Suprapubic skin (tissue), 4 donors: ENCODE results near the gene ANAPC1. TPM values are rescaled to one million over a fixed set of nuclear protein-coding genes. Genes with fewer than 3 reads are reported as not detected.
A peak's percentile ranks its signal among the peaks of the same experiment; 100 is the strongest.
"Not testable (repeated sequence)": the region's sequence is repeated elsewhere in the genome, so short reads cannot be mapped to it uniquely, and the experiment has no call there.

Experiments
- DNase-seq, 2 donors: peaks; one replicate each; pipeline ENCODE4 v3.0.0-alpha.2; 2019; ENCODE audit warnings: low spot score in 2 of 2
- H3K27ac ChIP-seq: fragments of 200-600 bp; sonication (generic); one replicate; pipeline ENCODE4 v1.5.1; 2019
- H3K27me3 ChIP-seq: fragments of 200-600 bp; sonication (generic); one replicate; pipeline ENCODE4 v1.5.1; 2019
- H3K36me3 ChIP-seq: fragments of 200-600 bp; sonication (generic); one replicate; pipeline ENCODE4 v1.5.1; 2019
- H3K4me1 ChIP-seq: fragments of 200-600 bp; sonication (generic); one replicate; pipeline ENCODE4 v1.5.1; 2019
- H3K4me3 ChIP-seq: fragments of 200-600 bp; sonication (generic); one replicate; pipeline ENCODE4 v1.5.1; 2019; ENCODE audit warnings: mild to moderate bottlenecking
- H3K9me3 ChIP-seq: fragments of 200-600 bp; sonication (generic); one replicate; pipeline ENCODE4 v1.5.1; 2019
- WGBS: methylation state at CpG from one replicate; pipeline ENCODE4 v1.1.5; 2018; 5-methylcytosine and 5-hydroxymethylcytosine counted together
- total RNA-seq, 4 donors: library from RNA; depleted of rRNA; stranded (reverse); fragments of >200 nt; gene quantifications; one replicate each; pipeline ENCODE4 v1.1.0, GENCODE V29; 2016
- TF ChIP-seq, protein P1 (sequence below), 2 donors: fragments of 200-600 bp in 1 of 2; fragments of 450-650 bp in 1 of 2; sonication (generic) in 1 of 2; IDR thresholded peaks; one replicate each; pipeline ENCODE4 v1.5.1; 2016 to 2019; ENCODE audit warnings: antibody characterized with exemption in 2 of 2, mild to moderate bottlenecking in 1 of 2, moderate library complexity in 1 of 2

Gene ANAPC1
- total RNA-seq, 4 donors from 2014 or later = 35.9 to 101 (median 39.5) TPM

DNA sequence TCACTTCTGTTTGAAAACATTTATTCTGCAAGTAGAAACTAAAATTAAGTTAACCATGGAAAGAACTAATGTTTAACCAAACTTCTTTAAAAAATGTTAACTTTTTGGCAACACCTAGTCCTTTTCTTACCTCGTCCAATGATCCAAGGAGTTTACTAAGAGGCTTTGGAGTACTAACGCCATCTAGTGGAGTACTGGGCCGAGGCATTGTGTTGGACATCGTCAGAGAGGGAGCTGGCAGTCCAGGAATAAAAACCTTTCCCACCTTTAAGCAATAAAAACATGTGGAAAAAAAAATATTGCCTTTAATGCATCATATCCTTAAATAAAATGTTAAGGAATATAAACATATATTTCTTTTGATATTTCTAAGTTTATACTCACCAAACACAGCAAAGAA is 33.3 kb downstream of the ANAPC1 start:
- not testable (repeated sequence) for H3K4me3 ChIP-seq, DNase-seq
- peaks cover 15% of the 10 kb centered on the region for H3K36me3 ChIP-seq

DNA sequence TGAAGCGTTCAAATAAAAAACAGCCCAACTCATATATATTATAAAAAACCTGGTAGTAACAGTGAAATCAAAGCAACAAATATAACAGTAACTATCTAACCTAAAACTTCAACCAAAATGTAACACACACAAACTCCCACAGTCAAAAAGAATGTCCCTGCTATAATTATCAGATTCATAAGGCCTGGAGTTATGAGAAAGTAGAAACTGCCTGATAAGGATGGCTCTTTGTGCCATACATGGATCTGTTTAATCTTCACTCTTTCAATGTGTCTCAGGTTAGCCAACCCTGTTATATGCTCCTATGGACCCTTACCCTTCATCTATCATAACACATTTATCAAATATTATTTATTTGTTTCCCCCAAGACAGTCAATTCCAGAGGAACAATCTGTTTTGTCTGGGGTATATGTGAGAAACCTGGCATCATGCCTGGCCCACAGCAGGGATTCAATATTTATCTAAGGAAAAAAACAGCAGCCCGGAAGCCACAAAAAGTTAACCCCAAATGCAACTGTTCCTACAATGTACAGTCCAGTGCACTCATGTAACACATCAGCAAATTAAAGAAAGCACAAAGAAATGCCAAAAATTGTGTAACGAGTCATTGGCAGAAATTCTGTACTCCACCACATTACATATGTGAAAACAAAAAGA is 44.2 kb downstream of the ANAPC1 start:
- not testable (repeated sequence) for DNase-seq
- WGBS = 60% methylated on average over 3 of the region's 3 CpGs
- H3K36me3 ChIP-seq = peaks cover 16% of the 10 kb centered on the region

More for the DNA sequence above, 33.3 kb downstream of the ANAPC1 start:
- not testable (repeated sequence) for H3K9me3 ChIP-seq, H3K27ac ChIP-seq, H3K4me1 ChIP-seq, H3K27me3 ChIP-seq
- WGBS = 15% methylated on average over 4 of the region's 4 CpGs
- TF ChIP-seq, protein P1, sequence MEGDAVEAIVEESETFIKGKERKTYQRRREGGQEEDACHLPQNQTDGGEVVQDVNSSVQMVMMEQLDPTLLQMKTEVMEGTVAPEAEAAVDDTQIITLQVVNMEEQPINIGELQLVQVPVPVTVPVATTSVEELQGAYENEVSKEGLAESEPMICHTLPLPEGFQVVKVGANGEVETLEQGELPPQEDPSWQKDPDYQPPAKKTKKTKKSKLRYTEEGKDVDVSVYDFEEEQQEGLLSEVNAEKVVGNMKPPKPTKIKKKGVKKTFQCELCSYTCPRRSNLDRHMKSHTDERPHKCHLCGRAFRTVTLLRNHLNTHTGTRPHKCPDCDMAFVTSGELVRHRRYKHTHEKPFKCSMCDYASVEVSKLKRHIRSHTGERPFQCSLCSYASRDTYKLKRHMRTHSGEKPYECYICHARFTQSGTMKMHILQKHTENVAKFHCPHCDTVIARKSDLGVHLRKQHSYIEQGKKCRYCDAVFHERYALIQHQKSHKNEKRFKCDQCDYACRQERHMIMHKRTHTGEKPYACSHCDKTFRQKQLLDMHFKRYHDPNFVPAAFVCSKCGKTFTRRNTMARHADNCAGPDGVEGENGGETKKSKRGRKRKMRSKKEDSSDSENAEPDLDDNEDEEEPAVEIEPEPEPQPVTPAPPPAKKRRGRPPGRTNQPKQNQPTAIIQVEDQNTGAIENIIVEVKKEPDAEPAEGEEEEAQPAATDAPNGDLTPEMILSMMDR (IDR thresholded peaks at IDR 0.05) = peak in 1 of 2 donors; percentile 41

DNA sequence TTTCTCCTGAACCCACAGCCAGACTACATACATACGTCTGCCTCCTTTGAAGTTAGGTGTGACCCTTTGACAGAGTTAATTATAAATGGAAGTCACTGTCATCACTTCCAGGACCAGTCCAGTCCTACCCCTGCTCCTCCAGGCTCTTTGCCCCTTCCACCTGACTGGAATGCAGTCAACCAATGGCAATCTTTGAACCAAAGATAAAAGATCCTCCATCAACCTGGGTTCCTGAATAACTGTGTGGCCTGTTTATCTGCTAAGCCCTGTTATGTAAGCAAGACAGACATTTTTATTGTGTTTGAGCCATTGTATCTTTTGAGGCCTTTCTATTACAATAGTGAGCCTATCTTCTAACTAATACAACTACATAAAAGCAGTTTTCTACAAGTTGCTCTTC is 45.0 kb downstream of the ANAPC1 start:
- H3K27ac ChIP-seq = not testable (repeated sequence)
- WGBS = 86% methylated on average over 1 of the region's 1 CpG

More for the DNA sequence above, 44.2 kb downstream of the ANAPC1 start:
- H3K4me3 ChIP-seq, H3K4me1 ChIP-seq, H3K9me3 ChIP-seq, H3K27me3 ChIP-seq, H3K27ac ChIP-seq: not testable (repeated sequence)

DNA sequence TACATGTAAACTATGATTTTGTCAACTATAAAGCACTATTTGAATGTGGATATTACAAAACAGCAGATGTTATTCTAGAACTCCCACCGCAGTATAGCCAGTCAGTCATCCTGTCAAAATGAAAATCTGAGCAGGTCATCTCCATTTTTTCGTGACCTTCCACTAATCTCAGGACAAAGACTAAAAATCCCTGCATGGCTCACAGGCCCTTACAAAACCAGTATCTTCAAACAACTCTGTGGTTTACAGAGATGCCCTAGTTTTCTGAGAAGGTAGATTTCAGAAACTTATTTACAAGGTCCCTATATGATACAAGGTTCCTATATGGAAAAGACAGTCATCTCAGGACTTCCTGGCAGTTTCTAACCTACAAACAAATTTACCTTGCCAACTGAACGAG is 49.8 kb downstream of the ANAPC1 start:
- H3K27me3 ChIP-seq, H3K27ac ChIP-seq, H3K4me1 ChIP-seq, H3K9me3 ChIP-seq, DNase-seq, H3K4me3 ChIP-seq: not testable (repeated sequence)
- 91% methylated on average over 3 of the region's 3 CpGs for WGBS
- peaks cover 30% of the 10 kb centered on the region for H3K36me3 ChIP-seq

More for the DNA sequence above, 45.0 kb downstream of the ANAPC1 start:
- peaks cover 18% of the 10 kb centered on the region for H3K36me3 ChIP-seq
- not testable (repeated sequence) for H3K4me3 ChIP-seq, H3K27me3 ChIP-seq, H3K9me3 ChIP-seq, H3K4me1 ChIP-seq, DNase-seq

DNA sequence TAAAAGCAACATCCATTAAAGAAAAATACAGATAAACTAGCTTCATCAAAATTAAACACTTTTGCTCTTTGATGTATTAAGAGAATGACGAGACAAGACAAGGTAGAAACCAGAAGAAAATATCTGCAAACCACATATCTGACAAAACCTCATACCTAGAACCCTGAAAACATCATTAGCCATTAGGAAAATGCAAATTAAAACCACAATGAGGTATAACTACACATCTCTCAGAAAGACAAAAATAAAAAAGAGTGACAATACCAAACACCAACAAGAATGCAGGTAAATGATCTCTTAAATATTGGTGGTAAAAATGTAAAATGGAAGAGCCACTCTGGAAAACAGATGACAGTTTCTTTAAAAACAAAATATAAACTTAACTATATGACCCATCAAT is 53.5 kb downstream of the ANAPC1 start:
- not testable (repeated sequence) for H3K9me3 ChIP-seq, H3K27ac ChIP-seq, DNase-seq, H3K4me3 ChIP-seq, H3K27me3 ChIP-seq, H3K4me1 ChIP-seq
- WGBS = 88% methylated on average over 1 of the region's 1 CpG
- H3K36me3 ChIP-seq = peaks cover 44% of the 10 kb centered on the region

DNA sequence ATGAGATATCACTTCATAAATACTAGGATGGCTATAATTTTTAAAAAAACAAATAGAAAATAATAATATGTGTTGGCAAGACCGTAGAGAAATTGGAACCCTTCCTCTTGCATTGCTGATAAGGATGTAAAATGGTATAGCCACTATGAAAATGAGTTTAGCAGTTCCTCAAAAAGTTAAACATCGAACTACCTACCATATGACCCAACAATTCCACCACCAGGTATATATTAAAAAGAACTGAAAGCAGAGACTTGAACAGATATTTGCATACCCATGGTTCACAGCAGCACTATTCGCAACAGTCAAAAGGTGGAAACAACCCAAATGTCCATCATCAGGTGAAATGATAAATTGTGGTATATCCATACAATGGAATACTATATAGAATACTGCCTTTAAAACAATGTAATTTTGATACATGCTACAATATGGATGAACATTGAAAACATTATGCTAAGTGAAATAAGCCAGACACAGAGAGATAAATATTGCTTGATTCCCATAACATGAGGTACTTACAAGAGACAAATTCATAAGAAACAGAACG is 55.7 kb downstream of the ANAPC1 start:
- H3K27me3 ChIP-seq, H3K4me3 ChIP-seq, H3K9me3 ChIP-seq, H3K27ac ChIP-seq, H3K4me1 ChIP-seq, DNase-seq: not testable (repeated sequence)
- WGBS = 91% methylated on average over 4 of the region's 4 CpGs
- peaks cover 50% of the 10 kb centered on the region for H3K36me3 ChIP-seq

DNA sequence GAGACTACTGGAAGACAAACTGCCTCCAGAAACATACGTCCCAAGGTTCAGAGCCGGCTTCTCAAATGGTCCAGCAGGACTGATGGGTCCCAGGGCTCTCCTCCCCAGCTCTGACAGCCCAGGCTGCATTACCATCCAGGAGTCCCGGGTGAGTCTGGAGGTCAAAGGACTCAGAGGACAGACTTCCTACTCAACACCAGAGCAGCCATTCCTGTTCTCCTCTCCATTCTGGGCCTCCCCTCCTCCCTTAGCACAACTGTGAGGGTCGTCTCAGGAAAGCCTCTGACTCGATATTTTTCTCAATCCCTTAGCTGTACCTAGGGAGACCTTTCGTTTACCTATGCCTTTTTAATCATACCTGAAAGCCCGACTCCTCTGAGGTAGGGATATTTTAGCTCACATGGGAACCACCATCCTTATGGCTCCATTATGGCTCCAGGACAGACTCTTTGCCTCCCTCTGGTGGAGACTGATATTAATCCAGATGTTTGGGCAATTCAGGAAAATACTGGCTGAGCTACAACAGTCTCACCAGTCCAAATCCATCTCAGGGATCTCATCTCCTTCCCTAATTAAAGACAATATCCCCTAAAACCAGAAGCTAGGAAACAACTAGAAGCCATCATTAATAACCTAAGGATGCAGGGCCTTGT is 70.9 kb downstream of the ANAPC1 start:
- H3K27ac ChIP-seq, H3K4me3 ChIP-seq, DNase-seq, H3K4me1 ChIP-seq, H3K27me3 ChIP-seq, H3K36me3 ChIP-seq, H3K9me3 ChIP-seq: not testable (repeated sequence)
- 88% methylated on average over 4 of the region's 7 CpGs for WGBS

DNA sequence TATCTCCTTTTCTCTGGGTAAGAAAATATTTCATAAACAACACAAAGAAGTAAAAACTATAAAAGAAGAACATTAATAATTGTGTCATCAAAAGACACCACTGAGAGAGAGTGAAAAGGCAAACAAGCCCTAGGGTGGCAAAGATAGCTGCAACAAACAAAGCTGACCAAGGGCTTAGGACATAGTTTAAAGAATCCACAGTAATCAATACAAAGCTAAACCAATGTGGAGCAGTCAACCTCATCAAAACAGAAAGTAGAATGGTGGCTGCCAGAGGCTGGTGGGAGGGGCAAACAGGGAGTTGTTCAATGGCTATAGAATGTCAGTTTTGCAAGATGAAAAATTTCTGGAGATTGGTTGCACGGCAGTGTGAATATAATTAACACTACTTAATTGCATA is 93.4 kb downstream of the ANAPC1 start:
- WGBS = 100% methylated on average over 1 of the region's 1 CpG
- DNase-seq, H3K4me3 ChIP-seq, H3K27ac ChIP-seq, H3K4me1 ChIP-seq, H3K36me3 ChIP-seq, H3K9me3 ChIP-seq, H3K27me3 ChIP-seq: not testable (repeated sequence)

DNA sequence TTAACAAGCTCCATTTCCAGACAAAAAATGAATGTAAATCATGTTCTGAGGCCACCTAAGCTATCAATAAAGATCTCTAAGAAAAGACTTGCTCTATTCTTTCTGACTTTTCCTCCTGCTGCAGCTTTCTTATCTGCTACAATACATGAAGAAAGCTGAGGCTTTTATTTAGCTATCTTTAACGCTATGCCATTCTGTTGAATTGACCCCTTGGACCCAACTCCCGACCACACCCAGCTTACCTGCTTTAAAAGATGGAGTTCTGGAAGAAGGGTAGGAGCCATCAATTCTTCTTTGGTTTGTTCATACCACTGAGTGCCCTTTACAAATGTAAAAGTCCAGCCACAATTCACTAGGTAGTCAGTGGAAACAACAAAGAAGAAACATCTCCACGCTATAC is 99.9 kb downstream of the ANAPC1 start:
- H3K36me3 ChIP-seq, H3K4me3 ChIP-seq, H3K27me3 ChIP-seq, H3K27ac ChIP-seq, DNase-seq, H3K9me3 ChIP-seq, H3K4me1 ChIP-seq: not testable (repeated sequence)
- WGBS = 90% methylated on average over 2 of the region's 3 CpGs

DNA sequence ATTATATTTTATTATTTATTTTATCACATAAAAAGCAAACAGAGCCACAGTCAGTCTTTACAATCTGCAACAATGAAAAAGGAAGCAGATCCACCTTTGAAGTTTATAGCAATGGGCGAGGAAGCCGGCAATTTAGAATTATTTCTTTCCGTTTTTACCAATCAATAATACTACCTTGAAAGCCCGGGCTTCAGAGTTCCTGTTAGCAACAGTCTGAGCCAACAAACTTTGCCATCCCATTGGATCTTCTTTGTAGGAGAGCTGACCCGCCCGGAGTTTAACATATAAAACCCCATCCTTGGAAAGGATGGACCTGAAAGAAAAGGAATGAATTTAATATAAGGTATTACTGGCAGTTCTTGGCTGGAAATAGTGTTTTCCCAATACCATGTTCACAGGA is 101.8 kb downstream of the ANAPC1 start:
- not testable (repeated sequence) for H3K27ac ChIP-seq, H3K4me1 ChIP-seq, H3K27me3 ChIP-seq, H3K4me3 ChIP-seq, DNase-seq, H3K9me3 ChIP-seq, H3K36me3 ChIP-seq
- 94% methylated on average over 4 of the region's 6 CpGs for WGBS

DNA sequence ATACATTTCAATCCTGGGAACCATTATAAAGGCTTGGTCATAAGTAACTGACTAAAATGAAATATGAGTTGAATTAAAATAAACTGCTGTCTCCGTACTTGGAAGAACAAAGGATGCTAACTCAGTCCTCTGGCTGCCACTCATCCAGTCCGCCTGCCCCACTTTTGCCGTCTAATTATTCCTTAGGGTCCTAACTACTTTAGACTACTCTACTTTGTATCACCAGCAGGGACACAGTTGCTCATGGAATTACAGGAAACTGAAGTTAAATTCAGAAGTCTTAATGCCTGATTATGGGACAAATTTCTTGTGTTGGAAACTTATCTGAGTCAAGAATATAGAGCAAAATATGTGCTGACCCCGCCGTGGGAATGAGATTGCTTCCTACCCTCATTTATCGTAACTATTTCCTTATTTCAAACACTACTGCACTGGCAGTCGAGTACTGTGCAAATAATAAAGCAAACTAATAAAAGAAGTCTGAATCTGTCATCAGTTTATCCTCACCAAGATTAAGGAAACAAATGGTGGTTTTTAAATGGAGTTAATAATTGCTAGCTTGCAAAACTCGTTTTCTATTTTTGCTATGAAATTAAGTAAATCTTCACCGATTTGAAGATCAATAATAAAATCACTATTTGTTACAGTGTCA is 102.4 kb downstream of the ANAPC1 start:
- not testable (repeated sequence) for DNase-seq, H3K4me1 ChIP-seq, H3K9me3 ChIP-seq, H3K27me3 ChIP-seq, H3K27ac ChIP-seq, H3K4me3 ChIP-seq, H3K36me3 ChIP-seq
- 85% methylated on average over 9 of the region's 9 CpGs for WGBS

DNA sequence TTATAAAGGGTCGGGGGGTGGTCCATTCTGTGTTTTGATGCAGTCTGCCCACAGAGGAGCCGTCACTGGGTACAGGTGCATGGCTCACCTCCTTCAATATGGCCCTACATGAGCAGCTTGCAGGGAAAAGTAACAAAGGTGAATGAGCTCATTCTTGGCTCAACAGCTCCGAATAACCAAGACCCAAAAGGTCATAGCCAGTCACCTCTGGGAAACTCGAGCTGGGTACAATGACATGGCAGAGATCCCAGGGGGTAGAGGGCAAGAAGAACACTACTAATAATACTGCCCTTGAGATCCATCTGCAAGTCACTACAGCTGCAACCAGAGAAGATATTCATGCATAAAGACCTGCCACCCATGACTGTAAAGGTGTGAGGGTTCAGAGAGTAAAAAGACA is 106.8 kb downstream of the ANAPC1 start:
- not testable (repeated sequence) for H3K27me3 ChIP-seq, H3K27ac ChIP-seq, DNase-seq, H3K4me3 ChIP-seq, H3K36me3 ChIP-seq, H3K9me3 ChIP-seq, H3K4me1 ChIP-seq
- no CpG with 5 or more reads among the region's 4 CpGs for WGBS

DNA sequence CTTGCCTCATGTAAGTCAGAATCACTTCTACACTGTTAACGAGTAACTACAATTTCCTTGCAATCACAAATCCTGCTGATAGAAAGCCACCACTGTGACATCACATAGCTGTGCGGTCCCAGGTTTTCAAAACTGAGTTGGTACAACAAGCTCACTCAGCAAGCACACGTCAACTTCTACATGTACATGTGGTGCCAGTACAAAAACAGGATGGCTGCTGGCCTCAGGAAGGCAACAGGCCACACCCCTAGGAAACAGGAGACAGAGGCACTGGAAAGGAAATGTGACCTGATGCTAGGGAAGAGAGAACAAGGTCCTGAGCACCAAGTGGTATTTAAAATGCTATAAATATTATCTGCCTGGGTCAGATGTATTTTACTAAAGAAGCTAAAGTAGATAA is 107.7 kb downstream of the ANAPC1 start:
- no CpG with 5 or more reads among the region's 3 CpGs for WGBS
- H3K27me3 ChIP-seq, H3K27ac ChIP-seq, H3K4me3 ChIP-seq, H3K36me3 ChIP-seq, H3K4me1 ChIP-seq, DNase-seq, H3K9me3 ChIP-seq: not testable (repeated sequence)
